Duodenal mucosa (tissue), 2 donors: ENCODE results near the gene GRIK1.

ENCODE experiments used
- H3K27ac ChIP-seq: one replicate; pipeline ENCODE4 v1.7.0; 2013; ENCODE audit warnings: low read depth, low read length
- H3K27me3 ChIP-seq, 2 donors: one replicate each; pipeline ENCODE4 v1.7.0; 2013; ENCODE audit warnings: low read length in 2 of 2, control low read depth in 1 of 2; ENCODE audit not compliant: insufficient read depth in 2 of 2, control insufficient read depth in 1 of 2
- H3K36me3 ChIP-seq, 2 donors: one replicate each; pipeline ENCODE4 v1.7.0; 2013; ENCODE audit warnings: low read length in 2 of 2, control low read depth in 1 of 2; ENCODE audit not compliant: insufficient read depth in 2 of 2, control insufficient read depth in 1 of 2
- H3K4me1 ChIP-seq, 2 donors: one replicate each; pipeline ENCODE4 v1.7.0; 2013; ENCODE audit warnings: low read length in 2 of 2, control low read depth in 1 of 2; ENCODE audit not compliant: insufficient read depth in 2 of 2, control insufficient read depth in 1 of 2
- H3K4me3 ChIP-seq, 2 donors: one replicate each; pipeline ENCODE4 v1.7.0; 2013; ENCODE audit warnings: low read length in 2 of 2, low read depth in 1 of 2
- H3K9ac ChIP-seq, 2 donors: one replicate each; pipeline ENCODE4 v1.7.0; 2013; ENCODE audit warnings: low read length in 2 of 2, low read depth in 1 of 2
- H3K9me3 ChIP-seq, 2 donors: one replicate each; pipeline ENCODE4 v1.7.0; 2013; ENCODE audit warnings: low read length in 2 of 2, control low read depth in 1 of 2; ENCODE audit not compliant: control insufficient read depth in 1 of 2

GRIK1 gene

GRCh38 chr21:29697555-29698193 is 242.1 kb downstream of the GRIK1 start:
- Histone ChIP-seq H3K27ac (no peak overlapping the region), H3K9ac (no peak overlapping the region), H3K4me1 (no peaks in the 10 kb centered on the region), H3K9me3 (peaks cover 0 to 8% of the 10 kb centered on the region in 2 donors), H3K36me3 (no peaks in the 10 kb centered on the region), H3K4me3 (no peak overlapping the region), H3K27me3 (no peaks in the 10 kb centered on the region)

- peaks cover 0 to 8% of the 10 kb centered on the region in 2 donors for H3K9me3 ChIP-seq
- H3K4me3 ChIP-seq: no peak overlapping the region
- H3K4me1 ChIP-seq: no peaks in the 10 kb centered on the region
- no peak overlapping the region for H3K9ac ChIP-seq
- no peak overlapping the region for H3K27ac ChIP-seq
- H3K27me3 ChIP-seq: no peaks in the 10 kb centered on the region
- no peaks in the 10 kb centered on the region for H3K36me3 ChIP-seq
These were observed 242.9 kb downstream of the GRIK1 start for GRCh38 chr21:29696937-29697336.

GRCh38 chr21:29691616-29692491 is 247.9 kb downstream of the GRIK1 start:
- no peaks in the 10 kb centered on the region for H3K9me3 ChIP-seq
- no peak overlapping the region for H3K27ac ChIP-seq
- no peaks in the 10 kb centered on the region for H3K36me3 ChIP-seq
- H3K27me3 ChIP-seq: no peaks in the 10 kb centered on the region
- no peak overlapping the region for H3K4me3 ChIP-seq
- no peak overlapping the region for H3K9ac ChIP-seq
- no peaks in the 10 kb centered on the region for H3K4me1 ChIP-seq

- no peaks in the 10 kb centered on the region for H3K27me3 ChIP-seq
- no peak overlapping the region for H3K4me3 ChIP-seq
- no peaks in the 10 kb centered on the region for H3K9me3 ChIP-seq
- H3K36me3 ChIP-seq: no peaks in the 10 kb centered on the region
- H3K27ac ChIP-seq: no peak overlapping the region
- H3K9ac ChIP-seq: no peak overlapping the region
- H3K4me1 ChIP-seq: no peaks in the 10 kb centered on the region
These were observed 250.0 kb downstream of the GRIK1 start for GRCh38 chr21:29689753-29690152.

- Histone ChIP-seq H3K4me3 (no peak overlapping the region), H3K36me3 (no peaks in the 10 kb centered on the region), H3K27ac (no peak overlapping the region), H3K9me3 (no peaks in the 10 kb centered on the region), H3K9ac (no peak overlapping the region), H3K27me3 (no peaks in the 10 kb centered on the region), H3K4me1 (no peaks in the 10 kb centered on the region)
These were observed 255.7 kb downstream of the GRIK1 start for GRCh38 chr21:29684106-29684505.

GRCh38 chr21:29682800-29683199 is 257.0 kb downstream of the GRIK1 start:
- Histone ChIP-seq H3K27me3 (no peaks in the 10 kb centered on the region), H3K36me3 (no peaks in the 10 kb centered on the region), H3K9ac (no peak overlapping the region), H3K4me1 (no peaks in the 10 kb centered on the region), H3K27ac (no peak overlapping the region), H3K4me3 (no peak overlapping the region), H3K9me3 (no peaks in the 10 kb centered on the region)

GRCh38 chr21:29680273-29680672 is 259.5 kb downstream of the GRIK1 start:
- Histone ChIP-seq H3K4me1 (no peaks in the 10 kb centered on the region), H3K9ac (no peak overlapping the region), H3K27me3 (no peaks in the 10 kb centered on the region), H3K9me3 (no peaks in the 10 kb centered on the region), H3K36me3 (no peaks in the 10 kb centered on the region), H3K4me3 (no peak overlapping the region), H3K27ac (no peak overlapping the region)

GRCh38 chr21:29678626-29679025 is 261.2 kb downstream of the GRIK1 start:
- Histone ChIP-seq H3K9ac (no peak overlapping the region), H3K9me3 (no peaks in the 10 kb centered on the region), H3K4me1 (no peaks in the 10 kb centered on the region), H3K4me3 (no peak overlapping the region), H3K27ac (no peak overlapping the region), H3K27me3 (no peaks in the 10 kb centered on the region), H3K36me3 (no peaks in the 10 kb centered on the region)

GRCh38 chr21:29677326-29677725 is 262.5 kb downstream of the GRIK1 start:
- Histone ChIP-seq H3K9me3 (no peaks in the 10 kb centered on the region), H3K4me3 (no peak overlapping the region), H3K27ac (no peak overlapping the region), H3K27me3 (no peaks in the 10 kb centered on the region), H3K9ac (no peak overlapping the region), H3K4me1 (no peaks in the 10 kb centered on the region), H3K36me3 (no peaks in the 10 kb centered on the region)

- H3K9ac ChIP-seq: no peak overlapping the region
- H3K4me3 ChIP-seq: no peak overlapping the region
- no peaks in the 10 kb centered on the region for H3K4me1 ChIP-seq
- no peaks in the 10 kb centered on the region for H3K27me3 ChIP-seq
- H3K27ac ChIP-seq: no peak overlapping the region
- no peaks in the 10 kb centered on the region for H3K9me3 ChIP-seq
- no peaks in the 10 kb centered on the region for H3K36me3 ChIP-seq
These were observed 263.4 kb downstream of the GRIK1 start for GRCh38 chr21:29676395-29676794.
